Fibroblast of mammary gland (primary cell): ENCODE data around the gene IMP3.
A peak's percentile ranks its signal among the peaks of the same experiment; 100 is the strongest.

ENCODE experiments used
- DNase-seq: peaks from one replicate; pipeline ENCODE4 v3.0.0-alpha.2; 2010; ENCODE audit warnings: low read depth
- H3K4me3 ChIP-seq: 2 replicates; pipeline ENCODE4 v1.5.1; 2011; ENCODE audit warnings: low read depth, mild to moderate bottlenecking, low read length, moderate library complexity; ENCODE audit not compliant: control insufficient read depth
- TF ChIP-seq, protein P1 (sequence below): conservative IDR thresholded peaks from 2 replicates; pipeline ENCODE4 v1.5.1; 2011; ENCODE audit warnings: low read depth, low read length, inconsistent platforms; ENCODE audit not compliant: control insufficient read depth, insufficient read depth

IMP3 gene

DNA sequence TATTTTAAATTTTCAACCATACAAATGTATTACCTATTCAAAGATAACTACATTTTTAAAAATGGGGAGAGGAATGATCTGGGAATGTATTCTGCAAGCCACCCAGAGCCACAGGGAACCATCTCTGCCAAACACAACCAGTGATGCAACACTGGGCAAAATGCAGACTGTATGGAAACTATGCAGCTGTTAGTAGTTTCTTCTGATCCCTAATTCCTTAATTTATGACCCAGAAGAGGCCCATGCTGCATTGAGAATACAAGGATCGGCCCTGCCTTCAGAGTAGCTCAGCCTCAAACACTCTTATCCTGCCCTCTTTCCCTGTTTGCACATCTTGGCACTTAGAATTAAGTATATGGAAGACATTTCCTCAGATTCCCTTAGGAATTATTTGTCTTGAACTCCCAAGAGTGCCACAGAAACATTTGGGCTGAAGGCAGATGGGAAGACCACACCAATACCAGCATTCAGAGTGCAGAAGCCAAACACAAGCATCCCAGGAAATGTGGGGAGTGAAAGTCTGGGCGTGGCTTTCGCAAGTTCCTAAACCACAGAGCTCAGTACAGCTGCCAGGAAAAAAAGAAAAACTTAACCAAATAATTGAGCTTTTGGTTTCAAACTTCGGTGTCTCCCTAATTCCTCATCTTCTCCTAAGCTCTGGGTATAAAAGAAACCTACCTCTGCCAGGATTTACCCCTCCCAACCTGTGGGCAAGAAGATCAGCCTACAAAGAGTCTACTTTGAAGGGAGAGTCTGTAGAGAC lies 19.8 kb downstream of the IMP3 start:
- DNase-seq, result peak; percentile 81
- TF ChIP-seq, protein P1, sequence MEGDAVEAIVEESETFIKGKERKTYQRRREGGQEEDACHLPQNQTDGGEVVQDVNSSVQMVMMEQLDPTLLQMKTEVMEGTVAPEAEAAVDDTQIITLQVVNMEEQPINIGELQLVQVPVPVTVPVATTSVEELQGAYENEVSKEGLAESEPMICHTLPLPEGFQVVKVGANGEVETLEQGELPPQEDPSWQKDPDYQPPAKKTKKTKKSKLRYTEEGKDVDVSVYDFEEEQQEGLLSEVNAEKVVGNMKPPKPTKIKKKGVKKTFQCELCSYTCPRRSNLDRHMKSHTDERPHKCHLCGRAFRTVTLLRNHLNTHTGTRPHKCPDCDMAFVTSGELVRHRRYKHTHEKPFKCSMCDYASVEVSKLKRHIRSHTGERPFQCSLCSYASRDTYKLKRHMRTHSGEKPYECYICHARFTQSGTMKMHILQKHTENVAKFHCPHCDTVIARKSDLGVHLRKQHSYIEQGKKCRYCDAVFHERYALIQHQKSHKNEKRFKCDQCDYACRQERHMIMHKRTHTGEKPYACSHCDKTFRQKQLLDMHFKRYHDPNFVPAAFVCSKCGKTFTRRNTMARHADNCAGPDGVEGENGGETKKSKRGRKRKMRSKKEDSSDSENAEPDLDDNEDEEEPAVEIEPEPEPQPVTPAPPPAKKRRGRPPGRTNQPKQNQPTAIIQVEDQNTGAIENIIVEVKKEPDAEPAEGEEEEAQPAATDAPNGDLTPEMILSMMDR, result no peak
- peak overlapping the region; percentile 47 for H3K4me3 ChIP-seq

DNA sequence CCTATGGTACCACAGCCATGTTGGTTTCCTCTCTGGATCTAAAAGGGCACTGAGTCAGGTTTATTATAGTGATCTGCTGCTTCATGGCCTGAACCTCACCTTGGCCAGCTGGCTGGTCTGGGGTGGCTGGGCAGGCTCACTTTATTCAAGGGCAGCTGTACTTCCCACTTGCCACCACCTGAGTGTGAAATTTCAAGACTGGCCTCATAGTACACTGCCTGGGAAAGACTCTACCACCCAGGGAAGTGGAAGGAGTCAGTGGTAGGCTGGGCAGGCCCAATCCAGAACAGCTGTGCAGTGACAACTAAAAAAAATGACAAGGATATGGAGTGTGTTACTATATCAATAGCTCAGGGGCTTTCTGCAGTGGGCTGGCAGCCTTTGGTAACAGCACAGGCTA lies 23.3 kb downstream of the IMP3 start:
- no peak overlapping the region for H3K4me3 ChIP-seq
- TF ChIP-seq, protein P1, result no peak
- no peak for DNase-seq

- no peak overlapping the region for H3K4me3 ChIP-seq
- TF ChIP-seq, protein P1, result no peak
- peak; percentile 29 for DNase-seq
These were observed 33.0 kb downstream of the IMP3 start for GRCh38 chr15:75606711-75607699.

GRCh38 chr15:75606026-75606425 lies 34.0 kb downstream of the IMP3 start:
- H3K4me3 ChIP-seq, result no peak overlapping the region
- DNase-seq, result no peak
- TF ChIP-seq, protein P1, result no peak

- TF ChIP-seq, protein P1, result no peak
- no peak overlapping the region for H3K4me3 ChIP-seq
- no peak for DNase-seq
These were observed 40.6 kb downstream of the IMP3 start for GRCh38 chr15:75599401-75599800.

DNA sequence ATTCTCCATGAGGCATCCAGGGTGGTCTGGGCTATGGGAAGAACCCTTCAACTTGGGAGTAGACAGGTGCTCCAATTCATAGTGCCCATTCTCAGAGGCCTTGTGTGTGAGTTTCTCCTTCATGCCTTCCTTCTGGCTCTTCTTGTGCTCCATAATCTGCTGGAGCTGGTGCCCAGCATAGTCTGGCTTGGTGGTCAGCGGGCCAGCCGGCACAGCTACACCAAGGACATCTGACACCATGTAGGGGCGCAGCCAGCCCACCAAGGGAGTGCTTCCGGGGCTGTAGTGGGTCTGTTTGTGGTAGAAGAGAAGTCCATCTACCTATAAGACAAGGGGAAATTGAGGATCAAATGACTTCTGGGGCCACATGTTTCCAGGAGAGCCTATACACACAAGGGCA lies 41.7 kb downstream of the IMP3 start:
- DNase-seq, result no peak
- no peak overlapping the region for H3K4me3 ChIP-seq
- TF ChIP-seq, protein P1, result no peak
